ENCODE measurements around the gene SOCS6.

- no peak for TF ChIP-seq CTCF (IDR thresholded peaks at IDR 0.05)
- no peak for TF ChIP-seq POLR2A (IDR thresholded peaks at IDR 0.05)
These were observed 3.7 kb upstream of the SOCS6 start for GRCh38 chr18:70284976-70285620.
